ENCODE data around the gene CSH2. TPM values are rescaled to one million over a fixed set of nuclear protein-coding genes. Genes with fewer than 3 reads are reported as not detected.
A peak's percentile ranks its signal among the peaks of the same experiment; 100 is the strongest.

Gene CSH2
- total RNA-seq, 1 donor from 2014 or later: not detected

GRCh38 chr17:63833741-63834373, 39.6 kb downstream of the CSH2 start:
- Mint-ChIP-seq H3K9me3 (no peaks in the 10 kb centered on the region), H3K4me1 (ENCODE audit: low read depth) (peaks cover 41% of the 10 kb centered on the region), H3K4me3 (no peak overlapping the region), H3K27me3 (ENCODE audit: insufficient read depth) (no peaks in the 10 kb centered on the region), H3K36me3 (ENCODE audit: low read depth) (peaks cover 65% of the 10 kb centered on the region), H3K27ac (no peak overlapping the region)
- DNase-seq (ENCODE audit: low spot score): no peak
- intact Hi-C loops (cut with micrococcal nuclease): no loop called here

GRCh38 chr17:63833026-63833740, 40.3 kb downstream of the CSH2 start:
- no peaks in the 10 kb centered on the region for H3K27me3 Mint-ChIP-seq (ENCODE audit: insufficient read depth)
- no peaks in the 10 kb centered on the region for H3K9me3 Mint-ChIP-seq
- intact Hi-C loops (cut with micrococcal nuclease): no loop called here
- H3K27ac Mint-ChIP-seq: no peak overlapping the region
- peaks cover 48% of the 10 kb centered on the region for H3K4me1 Mint-ChIP-seq (ENCODE audit: low read depth)
- no peak overlapping the region for H3K4me3 Mint-ChIP-seq
- no peak for DNase-seq (ENCODE audit: low spot score)
- peaks cover 67% of the 10 kb centered on the region for H3K36me3 Mint-ChIP-seq (ENCODE audit: low read depth)

GRCh38 chr17:63832455-63832854, 41.0 kb downstream of the CSH2 start:
- Mint-ChIP-seq H3K36me3 (ENCODE audit: low read depth) (peaks cover 70% of the 10 kb centered on the region), H3K27ac (no peak overlapping the region), H3K4me3 (no peak overlapping the region), H3K4me1 (ENCODE audit: low read depth) (peaks cover 53% of the 10 kb centered on the region), H3K27me3 (ENCODE audit: insufficient read depth) (no peaks in the 10 kb centered on the region), H3K9me3 (no peaks in the 10 kb centered on the region)
- intact Hi-C loops (cut with micrococcal nuclease): no loop called here
- DNase-seq (ENCODE audit: low spot score): no peak

GRCh38 chr17:63832014-63832413, 41.5 kb downstream of the CSH2 start:
- Mint-ChIP-seq H3K4me1 (ENCODE audit: low read depth) (peaks cover 53% of the 10 kb centered on the region), H3K36me3 (ENCODE audit: low read depth) (peaks cover 68% of the 10 kb centered on the region), H3K9me3 (no peaks in the 10 kb centered on the region), H3K4me3 (no peak overlapping the region), H3K27me3 (ENCODE audit: insufficient read depth) (no peaks in the 10 kb centered on the region), H3K27ac (no peak overlapping the region)
- intact Hi-C loops (cut with micrococcal nuclease): no loop called here
- DNase-seq (ENCODE audit: low spot score): no peak

- no peaks in the 10 kb centered on the region for H3K27me3 Mint-ChIP-seq (ENCODE audit: insufficient read depth)
- H3K36me3 Mint-ChIP-seq (ENCODE audit: low read depth): peaks cover 67% of the 10 kb centered on the region
- H3K27ac Mint-ChIP-seq: peak overlapping the region; percentile 40
- no peaks in the 10 kb centered on the region for H3K9me3 Mint-ChIP-seq
- intact Hi-C loops (cut with micrococcal nuclease): no loop called here
- no peak overlapping the region for H3K4me3 Mint-ChIP-seq
- H3K4me1 Mint-ChIP-seq (ENCODE audit: low read depth): peaks cover 53% of the 10 kb centered on the region
- DNase-seq (ENCODE audit: low spot score): no peak
These were observed 42.0 kb downstream of the CSH2 start for GRCh38 chr17:63831505-63831904.

- Mint-ChIP-seq H3K4me3 (no peak overlapping the region), H3K27me3 (ENCODE audit: insufficient read depth) (no peaks in the 10 kb centered on the region)
- intact Hi-C loops (cut with micrococcal nuclease): no loop called here
These were observed 42.5 kb downstream of the CSH2 start for GRCh38 chr17:63830904-63831491.

GRCh38 chr17:63830278-63830677, 43.2 kb downstream of the CSH2 start:
- peaks cover 71% of the 10 kb centered on the region for H3K36me3 Mint-ChIP-seq (ENCODE audit: low read depth)
- H3K27me3 Mint-ChIP-seq (ENCODE audit: insufficient read depth): no peaks in the 10 kb centered on the region
- H3K4me1 Mint-ChIP-seq (ENCODE audit: low read depth): peaks cover 53% of the 10 kb centered on the region
- H3K27ac Mint-ChIP-seq: no peak overlapping the region
- no peak for DNase-seq (ENCODE audit: low spot score)
- H3K4me3 Mint-ChIP-seq: peak overlapping the region; percentile 4
- no peaks in the 10 kb centered on the region for H3K9me3 Mint-ChIP-seq
- intact Hi-C loops (cut with micrococcal nuclease): no loop called here

More at GRCh38 chr17:63830904-63831491, 42.5 kb downstream of the CSH2 start:
- Mint-ChIP-seq H3K4me1 (ENCODE audit: low read depth) (peaks cover 53% of the 10 kb centered on the region), H3K27ac (peak overlapping the region; percentile 29), H3K36me3 (ENCODE audit: low read depth) (peaks cover 71% of the 10 kb centered on the region), H3K9me3 (no peaks in the 10 kb centered on the region)
- DNase-seq (ENCODE audit: low spot score): no peak

- H3K27ac Mint-ChIP-seq: no peak overlapping the region
- intact Hi-C loops (cut with micrococcal nuclease): loop anchor here (5.0 to 10.0 kb wide), 3 partner anchors 207 to 678 kb away; partner anchors contain the start of genes CEP95, DDX5 and MAP3K3
- H3K4me1 Mint-ChIP-seq (ENCODE audit: low read depth): peaks cover 58% of the 10 kb centered on the region
- peaks cover 75% of the 10 kb centered on the region for H3K36me3 Mint-ChIP-seq (ENCODE audit: low read depth)
- no peaks in the 10 kb centered on the region for H3K9me3 Mint-ChIP-seq
- no peak for DNase-seq (ENCODE audit: low spot score)
- peak overlapping the region; percentile 67 for H3K4me3 Mint-ChIP-seq
- H3K27me3 Mint-ChIP-seq (ENCODE audit: insufficient read depth): no peaks in the 10 kb centered on the region
These were observed 44.5 kb downstream of the CSH2 start for GRCh38 chr17:63828936-63829335.

- H3K27ac Mint-ChIP-seq: peak overlapping the region; percentile 98
- H3K4me3 Mint-ChIP-seq: peak overlapping the region; percentile 96
- no peaks in the 10 kb centered on the region for H3K9me3 Mint-ChIP-seq
- intact Hi-C loops (cut with micrococcal nuclease): loop anchor here (1.0 to 10.0 kb wide), 9 partner anchors 7 to 1899 kb away; partner anchors contain the start of genes CCDC47, CEP95, DDX5 and MAP3K3
- peaks cover 75% of the 10 kb centered on the region for H3K36me3 Mint-ChIP-seq (ENCODE audit: low read depth)
- peaks cover 68% of the 10 kb centered on the region for H3K4me1 Mint-ChIP-seq (ENCODE audit: low read depth)
- DNase-seq (ENCODE audit: low spot score): no peak
- H3K27me3 Mint-ChIP-seq (ENCODE audit: insufficient read depth): no peaks in the 10 kb centered on the region
These were observed 45.7 kb downstream of the CSH2 start for GRCh38 chr17:63827801-63828221.

- Mint-ChIP-seq H3K27ac (peak within 1 kb of the TSS; percentile 98), H3K27me3 (ENCODE audit: insufficient read depth) (no peaks in the 10 kb centered on the region), H3K4me3 (peak within 1 kb of the TSS; percentile 96), H3K4me1 (ENCODE audit: low read depth) (peaks cover 71% of the 10 kb centered on the region), H3K36me3 (ENCODE audit: low read depth) (peaks cover 77% of the 10 kb centered on the region), H3K9me3 (no peaks in the 10 kb centered on the region)
- DNase-seq (ENCODE audit: low spot score): peak; percentile 94
- intact Hi-C loops (cut with micrococcal nuclease): loop anchor here (1.0 to 10.0 kb wide), 9 partner anchors 8 to 1898 kb away; partner anchors contain the start of genes CCDC47, CEP95, DDX5 and MAP3K3
These were observed 46.3 kb downstream of the CSH2 start, which contains the start of the genes FTSJ3 and PSMC5 for GRCh38 chr17:63827002-63827800. Gene FTSJ3 (minus strand): TSS chr17:63827663. CDS start chr17:63826902, 761 bp downstream. Gene PSMC5 (plus strand): TSS chr17:63827431. CDS start chr17:63827491, 60 bp downstream.

- peak overlapping the region; percentile 98 for H3K27ac Mint-ChIP-seq
- peak overlapping the region; percentile 96 for H3K4me3 Mint-ChIP-seq
- H3K9me3 Mint-ChIP-seq: no peaks in the 10 kb centered on the region
- intact Hi-C loops (cut with micrococcal nuclease): loop anchor here (1.0 to 10.0 kb wide), 9 partner anchors 9 to 1898 kb away; partner anchors contain the start of genes CCDC47, CEP95, DDX5 and MAP3K3
- no peak for DNase-seq (ENCODE audit: low spot score)
- peaks cover 75% of the 10 kb centered on the region for H3K4me1 Mint-ChIP-seq (ENCODE audit: low read depth)
- no peaks in the 10 kb centered on the region for H3K27me3 Mint-ChIP-seq (ENCODE audit: insufficient read depth)
- H3K36me3 Mint-ChIP-seq (ENCODE audit: low read depth): peaks cover 78% of the 10 kb centered on the region
These were observed 46.9 kb downstream of the CSH2 start for GRCh38 chr17:63826468-63827001.

GRCh38 chr17:63824362-63824761, 49.1 kb downstream of the CSH2 start:
- Mint-ChIP-seq H3K9me3 (no peaks in the 10 kb centered on the region), H3K4me3 (peak overlapping the region; percentile 9), H3K27me3 (ENCODE audit: insufficient read depth) (no peaks in the 10 kb centered on the region), H3K36me3 (ENCODE audit: low read depth) (peaks cover 75% of the 10 kb centered on the region), H3K4me1 (ENCODE audit: low read depth) (peaks cover 72% of the 10 kb centered on the region), H3K27ac (peak overlapping the region; percentile 5)
- DNase-seq (ENCODE audit: low spot score): no peak
- intact Hi-C loops (cut with micrococcal nuclease): loop anchor here (10.0 kb wide), 1 partner anchor 400 kb away; no protein-coding TSS in a partner anchor
